ENCODE measurements around the gene WDR27. TPM values are rescaled to one million over a fixed set of nuclear protein-coding genes. Genes with fewer than 3 reads are reported as not detected.

WDR27 gene
- total RNA-seq, 2 experiments from 2014 or later: 48.8 to 49.6 TPM

DNA sequence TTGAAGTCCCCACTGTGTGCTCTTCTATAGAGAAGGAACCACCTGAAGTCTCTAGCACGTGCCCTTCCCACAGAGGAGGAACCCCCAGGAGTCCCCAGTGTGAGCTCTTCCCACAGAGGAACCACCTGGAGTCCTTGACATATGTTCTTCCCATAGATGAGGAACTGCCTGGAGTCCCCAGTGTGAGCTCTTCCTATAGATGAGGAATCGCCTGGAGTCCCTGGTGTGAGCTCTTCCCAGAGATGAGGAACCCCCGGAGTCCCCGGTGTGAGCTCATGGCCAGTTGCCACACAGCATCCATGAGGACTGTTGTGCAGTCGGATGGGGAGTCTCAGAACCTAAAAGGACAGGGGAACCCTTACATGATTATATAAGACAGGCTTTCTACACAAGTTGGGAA lies 290.1 kb downstream of the WDR27 start:
- DNase-seq (no peak), ATAC-seq (no peak)
- ChIA-PET CTCF (no interaction called here), POLR2A (no interaction called here)
- Mint-ChIP-seq H3K27ac (no peak overlapping the region), H3K27me3 (peaks cover 10% of the 10 kb centered on the region), H3K4me3 (no peak overlapping the region), H3K4me1 (ENCODE audit: low read depth) (no peaks in the 10 kb centered on the region), H3K36me3 (ENCODE audit: low read depth) (no peaks in the 10 kb centered on the region), H3K9me3 (peaks cover 5% of the 10 kb centered on the region)
- TF ChIP-seq, protein P1, sequence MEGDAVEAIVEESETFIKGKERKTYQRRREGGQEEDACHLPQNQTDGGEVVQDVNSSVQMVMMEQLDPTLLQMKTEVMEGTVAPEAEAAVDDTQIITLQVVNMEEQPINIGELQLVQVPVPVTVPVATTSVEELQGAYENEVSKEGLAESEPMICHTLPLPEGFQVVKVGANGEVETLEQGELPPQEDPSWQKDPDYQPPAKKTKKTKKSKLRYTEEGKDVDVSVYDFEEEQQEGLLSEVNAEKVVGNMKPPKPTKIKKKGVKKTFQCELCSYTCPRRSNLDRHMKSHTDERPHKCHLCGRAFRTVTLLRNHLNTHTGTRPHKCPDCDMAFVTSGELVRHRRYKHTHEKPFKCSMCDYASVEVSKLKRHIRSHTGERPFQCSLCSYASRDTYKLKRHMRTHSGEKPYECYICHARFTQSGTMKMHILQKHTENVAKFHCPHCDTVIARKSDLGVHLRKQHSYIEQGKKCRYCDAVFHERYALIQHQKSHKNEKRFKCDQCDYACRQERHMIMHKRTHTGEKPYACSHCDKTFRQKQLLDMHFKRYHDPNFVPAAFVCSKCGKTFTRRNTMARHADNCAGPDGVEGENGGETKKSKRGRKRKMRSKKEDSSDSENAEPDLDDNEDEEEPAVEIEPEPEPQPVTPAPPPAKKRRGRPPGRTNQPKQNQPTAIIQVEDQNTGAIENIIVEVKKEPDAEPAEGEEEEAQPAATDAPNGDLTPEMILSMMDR (IDR thresholded peaks at IDR 0.05): no peak
- intact Hi-C loops (cut with micrococcal nuclease): no loop called here

DNA sequence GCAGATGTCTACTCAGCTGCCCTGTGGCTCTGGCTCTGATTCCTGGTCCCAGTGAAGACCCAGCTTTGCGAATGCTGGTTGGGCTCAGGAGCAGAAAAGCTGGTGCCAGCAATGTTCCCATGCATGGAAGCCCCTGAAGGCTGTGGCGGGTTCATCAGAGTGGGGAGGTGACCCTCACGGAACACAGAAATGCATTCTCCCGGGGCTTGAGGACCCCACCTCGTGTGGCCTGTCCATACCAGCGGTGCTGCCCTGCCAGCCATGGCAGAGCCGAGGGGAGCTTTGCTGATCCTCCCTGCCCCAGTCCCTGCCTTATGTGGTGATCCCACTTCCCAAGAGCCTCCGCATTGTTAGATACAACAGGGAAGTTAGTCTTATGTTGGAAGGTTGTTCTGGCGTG lies 290.5 kb downstream of the WDR27 start:
- CTCF ChIA-PET: no interaction called here
- ATAC-seq: no peak
- peaks cover 5% of the 10 kb centered on the region for H3K9me3 Mint-ChIP-seq

DNA sequence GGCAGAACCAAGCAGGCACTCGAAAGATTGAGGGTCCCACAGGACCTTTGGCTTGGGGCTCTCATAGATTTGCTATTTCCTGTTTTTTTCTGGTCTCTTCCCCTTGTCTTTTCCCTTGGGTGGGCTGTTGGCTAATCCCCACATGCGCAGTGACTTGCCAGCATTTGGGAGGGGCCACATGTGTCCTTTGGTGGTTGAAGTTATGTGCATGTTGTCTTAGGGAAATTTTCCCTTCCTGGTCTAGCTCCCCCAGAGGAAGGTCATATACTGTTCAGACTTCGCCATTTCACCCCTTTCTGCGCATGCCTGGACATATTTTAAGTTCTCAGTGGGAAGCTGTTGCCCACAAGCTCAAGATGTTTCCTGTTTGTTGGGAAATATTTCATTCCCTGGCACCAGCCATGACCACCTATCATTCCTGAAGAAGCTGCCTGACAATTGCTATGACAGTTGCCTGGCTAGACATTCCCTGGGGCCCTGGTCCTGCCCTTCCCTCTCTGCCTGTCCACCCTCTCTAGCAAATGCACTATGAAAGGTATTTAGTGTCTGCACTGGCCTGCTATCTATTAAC lies 292.0 kb downstream of the WDR27 start:
- no peaks in the 10 kb centered on the region for H3K4me1 Mint-ChIP-seq (ENCODE audit: low read depth)
- DNase-seq (no peak), ATAC-seq (no peak)
- TF ChIP-seq, protein P1 (IDR thresholded peaks at IDR 0.05): no peak
- no peaks in the 10 kb centered on the region for H3K36me3 Mint-ChIP-seq (ENCODE audit: low read depth)
- CTCF ChIA-PET: interaction anchor here (1.0 to 1.7 kb wide), 2 partner anchors 12 to 27 kb away, joined by 3 to 8 read pairs; no protein-coding TSS in a partner anchor
- POLR2A ChIA-PET: no interaction called here
- intact Hi-C loops (cut with micrococcal nuclease): no loop called here
- H3K9me3 Mint-ChIP-seq: no peaks in the 10 kb centered on the region
- H3K4me3 Mint-ChIP-seq: no peak overlapping the region
- H3K27ac Mint-ChIP-seq: no peak overlapping the region
- peaks cover 10% of the 10 kb centered on the region for H3K27me3 Mint-ChIP-seq

More for the DNA sequence above, 290.5 kb downstream of the WDR27 start:
- peaks cover 10% of the 10 kb centered on the region for H3K27me3 Mint-ChIP-seq
- no peaks in the 10 kb centered on the region for H3K4me1 Mint-ChIP-seq (ENCODE audit: low read depth)
- no peak for DNase-seq
- TF ChIP-seq, protein P1 (IDR thresholded peaks at IDR 0.05): no peak
- H3K36me3 Mint-ChIP-seq (ENCODE audit: low read depth): no peaks in the 10 kb centered on the region
- no peak overlapping the region for H3K27ac Mint-ChIP-seq
- H3K4me3 Mint-ChIP-seq: no peak overlapping the region
- POLR2A ChIA-PET: no interaction called here
- intact Hi-C loops (cut with micrococcal nuclease): no loop called here

DNA sequence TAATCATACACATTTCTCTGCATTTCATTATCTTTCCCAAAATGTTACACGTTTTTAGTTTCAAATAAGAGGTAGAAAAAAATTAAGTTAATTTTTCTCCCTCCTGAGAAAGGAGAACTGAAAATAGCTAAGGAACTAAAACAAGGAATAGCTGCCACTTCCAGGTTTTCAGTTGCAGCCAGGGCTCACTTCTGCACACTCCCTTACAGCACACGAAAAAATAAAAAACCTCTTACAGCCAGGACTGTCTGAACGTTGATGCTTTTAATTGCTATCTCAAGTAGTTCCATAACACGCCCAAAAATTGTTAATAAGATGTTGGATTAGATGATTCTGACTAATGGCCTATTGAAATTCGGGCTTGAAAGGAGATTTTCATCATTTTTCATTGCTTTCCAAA lies 294.5 kb downstream of the WDR27 start:
- intact Hi-C loops (cut with micrococcal nuclease): no loop called here
- Mint-ChIP-seq H3K9me3 (no peaks in the 10 kb centered on the region), H3K27ac (no peak overlapping the region), H3K27me3 (peaks cover 12% of the 10 kb centered on the region), H3K4me3 (no peak overlapping the region), H3K4me1 (ENCODE audit: low read depth) (no peaks in the 10 kb centered on the region), H3K36me3 (ENCODE audit: low read depth) (no peaks in the 10 kb centered on the region)
- ATAC-seq (no peak), DNase-seq (no peak)
- TF ChIP-seq, protein P1 (IDR thresholded peaks at IDR 0.05): no peak
- CTCF ChIA-PET: interaction anchor here (1.0 kb wide), 1 partner anchor 13 kb away, joined by 4 read pairs; no protein-coding TSS in a partner anchor
- POLR2A ChIA-PET: no interaction called here

Other genes starting within 250 kb of the WDR27 start
- 10 to 100 TPM; 14.2 to 16.3 TPM for gene C6orf120, start 97 bp upstream of the WDR27 start, total RNA-seq
- 10 to 100 TPM; 79.1 to 79.7 TPM for gene PHF10, start 22.5 kb upstream of the WDR27 start, total RNA-seq
- gene DYNLT2, start 49.5 kb upstream of the WDR27 start, total RNA-seq: 1 to 10 TPM; 2.2 to 2.4 TPM
- 10 to 100 TPM; 24.9 to 26.6 TPM for gene ERMARD, start 49.6 kb upstream of the WDR27 start, total RNA-seq